ENCODE data around the gene PSMA7.

GRCh38 chr20:62103508-62104233, 39.5 kb downstream of the PSMA7 start:
- TF ChIP-seq CTCF (IDR thresholded peaks at IDR 0.05) = no peak
- TF ChIP-seq RCOR1 (IDR thresholded peaks at IDR 0.05; ENCODE audit: low read length) = no peak
- TF ChIP-seq YY1 (IDR thresholded peaks at IDR 0.05; ENCODE audit: low read depth) = no peak
- no peak for TF ChIP-seq SMC3 (IDR thresholded peaks at IDR 0.05; ENCODE audit: low read depth, low read length)
